Measurements from ENCODE around the gene CADM3.

DNA sequence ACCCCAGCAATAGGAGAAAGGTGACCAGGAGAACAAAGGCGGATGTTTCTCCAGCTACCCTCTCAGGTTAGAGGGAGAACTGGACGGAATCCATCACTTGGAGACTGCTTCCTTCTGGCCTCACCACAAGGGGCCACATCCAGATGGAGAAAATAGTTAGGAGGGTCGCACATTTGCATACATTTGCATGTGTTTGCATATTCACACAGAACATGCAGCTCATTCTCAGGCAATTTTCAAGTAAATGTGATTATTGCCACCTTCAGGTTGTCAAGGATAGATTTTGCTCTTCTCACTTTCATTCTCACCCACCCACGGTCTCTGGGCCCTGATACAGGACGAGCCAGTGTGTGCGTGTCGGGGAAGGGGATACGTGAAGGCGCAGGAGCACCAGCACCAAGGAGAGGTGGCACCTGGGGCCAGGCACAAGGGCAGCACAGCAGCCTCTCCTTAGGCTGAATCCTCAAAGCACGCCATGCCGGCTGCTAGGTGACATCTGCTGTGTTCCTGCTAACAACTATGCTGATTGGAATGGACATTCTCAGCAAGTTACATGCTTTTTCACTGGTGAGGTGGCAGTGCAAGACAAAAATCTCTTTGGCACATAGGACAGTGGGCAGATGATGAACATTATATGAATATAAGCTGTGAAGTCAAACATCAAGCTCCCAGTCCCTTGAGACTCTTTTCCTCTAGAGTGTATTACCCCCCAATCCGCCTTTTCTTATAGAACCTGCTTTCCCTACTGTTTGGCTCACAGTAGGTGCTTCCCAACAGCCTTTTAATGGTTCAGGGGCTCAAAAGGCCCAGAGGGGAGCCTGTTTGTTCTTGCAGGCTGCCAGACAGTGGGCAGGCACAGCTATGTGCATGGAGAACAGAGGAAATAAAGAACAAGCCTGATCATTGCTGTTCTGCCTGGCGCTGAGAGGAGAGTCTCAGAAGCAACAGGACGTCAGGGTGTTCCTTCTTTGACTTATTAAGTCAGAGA is 47.5 kb downstream of the CADM3 start:
- TF ChIP-seq YY1 (IDR thresholded peaks at IDR 0.05; ENCODE audit: insufficient read depth, insufficient read length) = no peak
- TF ChIP-seq ZNF274 (IDR thresholded peaks at IDR 0.05; ENCODE audit: low read depth, low read length) = no peak

Data from NT2/D1 (cell line).